ENCODE results near the gene MON1B.

DNA sequence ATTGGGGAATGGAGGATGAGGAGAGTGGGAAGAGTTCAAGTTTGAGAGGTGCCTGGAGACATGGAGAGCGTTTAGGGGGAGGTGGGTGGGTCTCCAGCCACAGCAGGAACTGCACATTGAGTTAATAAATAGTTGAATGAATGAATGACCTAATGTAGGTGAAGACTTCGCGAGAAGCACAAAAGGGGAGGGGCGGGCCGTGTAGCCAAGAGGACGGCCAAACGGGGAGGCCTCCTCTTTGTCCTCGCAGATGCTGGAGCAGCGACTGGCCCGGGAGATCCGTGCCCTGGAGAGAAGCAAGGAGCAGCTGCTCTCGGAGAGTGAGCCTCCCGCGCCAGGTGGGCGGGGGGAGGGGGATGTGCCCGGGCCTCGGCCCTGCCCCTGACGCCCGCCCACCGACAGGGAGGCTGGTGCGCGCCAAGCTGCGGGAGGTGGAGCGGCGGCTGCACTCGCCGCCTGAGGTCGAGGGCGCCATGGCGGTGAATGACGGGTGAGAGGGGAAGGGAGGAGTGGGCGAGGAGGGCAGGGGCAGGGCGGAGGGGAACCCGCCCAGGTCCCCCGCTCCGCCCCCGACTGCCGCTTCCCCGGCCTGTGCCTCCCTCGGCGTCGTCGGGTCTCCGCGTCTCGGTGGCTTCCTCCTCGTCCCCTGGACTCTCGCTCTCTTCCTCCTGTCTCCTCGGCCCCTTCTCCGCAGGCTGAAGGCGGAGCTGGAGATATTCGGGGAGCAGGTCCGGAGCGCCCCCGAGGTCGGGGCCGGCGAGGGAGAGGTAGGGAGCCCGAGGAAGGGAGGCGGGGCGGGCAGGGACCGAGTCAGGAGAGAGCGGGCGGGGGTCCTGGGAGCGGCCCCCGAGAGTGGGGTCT lies 21.1 kb downstream of the MON1B start:
- TF ChIP-seq KDM1A (CRISPR knock-in tag; IDR thresholded peaks at IDR 0.05) (no peak), BRCA1 (CRISPR knock-in tag; IDR thresholded peaks at IDR 0.05) (no peak), POLR2A (IDR thresholded peaks at IDR 0.05; ENCODE audit: insufficient read depth in 1 of 2, low read depth in 2 of 2, low read length in 2 of 2) (no peak), MEIS1 (CRISPR knock-in tag; IDR thresholded peaks at IDR 0.05; ENCODE audit: borderline replicate concordance) (no peak), ZNF776 (CRISPR knock-in tag; IDR thresholded peaks at IDR 0.05) (no peak), FOXK2 (IDR thresholded peaks at IDR 0.05) (no peak), ZNF879 (CRISPR knock-in tag; IDR thresholded peaks at IDR 0.05) (no peak), SIN3A (IDR thresholded peaks at IDR 0.05; ENCODE audit: borderline replicate concordance, low read depth, low read length) (no peak), ZNF614 (CRISPR knock-in tag; IDR thresholded peaks at IDR 0.05; ENCODE audit: borderline replicate concordance) (no peak)
- TF ChIP-seq, protein P1, sequence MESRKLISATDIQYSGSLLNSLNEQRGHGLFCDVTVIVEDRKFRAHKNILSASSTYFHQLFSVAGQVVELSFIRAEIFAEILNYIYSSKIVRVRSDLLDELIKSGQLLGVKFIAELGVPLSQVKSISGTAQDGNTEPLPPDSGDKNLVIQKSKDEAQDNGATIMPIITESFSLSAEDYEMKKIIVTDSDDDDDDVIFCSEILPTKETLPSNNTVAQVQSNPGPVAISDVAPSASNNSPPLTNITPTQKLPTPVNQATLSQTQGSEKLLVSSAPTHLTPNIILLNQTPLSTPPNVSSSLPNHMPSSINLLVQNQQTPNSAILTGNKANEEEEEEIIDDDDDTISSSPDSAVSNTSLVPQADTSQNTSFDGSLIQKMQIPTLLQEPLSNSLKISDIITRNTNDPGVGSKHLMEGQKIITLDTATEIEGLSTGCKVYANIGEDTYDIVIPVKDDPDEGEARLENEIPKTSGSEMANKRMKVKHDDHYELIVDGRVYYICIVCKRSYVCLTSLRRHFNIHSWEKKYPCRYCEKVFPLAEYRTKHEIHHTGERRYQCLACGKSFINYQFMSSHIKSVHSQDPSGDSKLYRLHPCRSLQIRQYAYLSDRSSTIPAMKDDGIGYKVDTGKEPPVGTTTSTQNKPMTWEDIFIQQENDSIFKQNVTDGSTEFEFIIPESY (CRISPR knock-in tag; IDR thresholded peaks at IDR 0.05), result no peak
- TF ChIP-seq, protein P2, sequence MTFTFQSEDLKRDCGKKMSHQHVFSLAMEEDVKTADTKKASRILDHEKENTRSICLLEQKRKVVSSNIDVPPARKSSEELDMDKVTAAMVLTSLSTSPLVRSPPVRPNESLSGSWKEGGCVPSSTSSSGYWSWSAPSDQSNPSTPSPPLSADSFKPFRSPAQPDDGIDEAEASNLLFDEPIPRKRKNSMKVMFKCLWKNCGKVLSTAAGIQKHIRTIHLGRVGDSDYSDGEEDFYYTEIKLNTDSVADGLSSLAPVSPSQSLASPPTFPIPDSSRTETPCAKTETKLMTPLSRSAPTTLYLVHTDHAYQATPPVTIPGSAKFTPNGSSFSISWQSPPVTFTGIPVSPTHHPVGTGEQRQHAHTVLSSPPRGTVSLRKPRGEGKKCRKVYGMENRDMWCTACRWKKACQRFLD (CRISPR knock-in tag; IDR thresholded peaks at IDR 0.05; ENCODE audit: borderline replicate concordance), result no peak
- TF ChIP-seq, protein P3, sequence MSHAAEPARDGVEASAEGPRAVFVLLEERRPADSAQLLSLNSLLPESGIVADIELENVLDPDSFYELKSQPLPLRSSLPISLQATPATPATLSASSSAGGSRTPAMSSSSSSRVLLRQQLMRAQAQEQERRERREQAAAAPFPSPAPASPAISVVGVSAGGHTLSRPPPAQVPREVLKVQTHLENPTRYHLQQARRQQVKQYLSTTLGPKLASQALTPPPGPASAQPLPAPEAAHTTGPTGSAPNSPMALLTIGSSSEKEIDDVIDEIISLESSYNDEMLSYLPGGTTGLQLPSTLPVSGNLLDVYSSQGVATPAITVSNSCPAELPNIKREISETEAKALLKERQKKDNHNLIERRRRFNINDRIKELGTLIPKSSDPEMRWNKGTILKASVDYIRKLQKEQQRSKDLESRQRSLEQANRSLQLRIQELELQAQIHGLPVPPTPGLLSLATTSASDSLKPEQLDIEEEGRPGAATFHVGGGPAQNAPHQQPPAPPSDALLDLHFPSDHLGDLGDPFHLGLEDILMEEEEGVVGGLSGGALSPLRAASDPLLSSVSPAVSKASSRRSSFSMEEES (CRISPR knock-in tag; IDR thresholded peaks at IDR 0.05), result no peak
